HPDE6-E6E7 (cell line): Measurements from ENCODE around the gene L1TD1.
"Not testable (repeated sequence)": the region's sequence is repeated elsewhere in the genome, so short reads cannot be mapped to it uniquely, and the experiment has no call there.

Source experiments
- DNase-seq: peaks from one replicate; pipeline ENCODE4 v3.0.0; 2011; ENCODE audit warnings: missing footprints; ENCODE audit errors: extremely low spot score

L1TD1 gene

GRCh38 chr1:62237950-62238374 is 43.3 kb downstream of the L1TD1 start:
- DNase-seq: no peak

DNA sequence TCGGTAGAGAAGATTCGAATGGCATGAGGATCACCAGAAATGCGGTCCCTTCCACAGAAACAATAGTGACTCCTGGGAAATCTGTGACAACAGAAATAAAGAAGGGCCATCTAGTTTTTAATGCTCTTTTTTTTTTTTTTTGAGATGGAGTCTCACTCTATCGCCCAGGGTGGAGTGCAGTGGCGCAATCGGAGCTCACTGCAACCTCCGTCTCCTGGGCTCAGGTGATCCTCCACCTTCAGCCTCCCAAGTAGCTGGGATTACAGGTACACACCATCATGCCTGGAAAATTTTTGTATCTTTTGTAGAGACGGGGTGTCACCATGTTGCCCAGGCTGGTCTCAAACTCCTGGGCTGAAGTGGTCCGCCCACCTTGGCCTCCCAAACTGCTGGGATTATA is 43.9 kb downstream of the L1TD1 start:
- DNase-seq: no peak

GRCh38 chr1:62239652-62240403 is 45.2 kb downstream of the L1TD1 start:
- not testable (repeated sequence) for DNase-seq

DNA sequence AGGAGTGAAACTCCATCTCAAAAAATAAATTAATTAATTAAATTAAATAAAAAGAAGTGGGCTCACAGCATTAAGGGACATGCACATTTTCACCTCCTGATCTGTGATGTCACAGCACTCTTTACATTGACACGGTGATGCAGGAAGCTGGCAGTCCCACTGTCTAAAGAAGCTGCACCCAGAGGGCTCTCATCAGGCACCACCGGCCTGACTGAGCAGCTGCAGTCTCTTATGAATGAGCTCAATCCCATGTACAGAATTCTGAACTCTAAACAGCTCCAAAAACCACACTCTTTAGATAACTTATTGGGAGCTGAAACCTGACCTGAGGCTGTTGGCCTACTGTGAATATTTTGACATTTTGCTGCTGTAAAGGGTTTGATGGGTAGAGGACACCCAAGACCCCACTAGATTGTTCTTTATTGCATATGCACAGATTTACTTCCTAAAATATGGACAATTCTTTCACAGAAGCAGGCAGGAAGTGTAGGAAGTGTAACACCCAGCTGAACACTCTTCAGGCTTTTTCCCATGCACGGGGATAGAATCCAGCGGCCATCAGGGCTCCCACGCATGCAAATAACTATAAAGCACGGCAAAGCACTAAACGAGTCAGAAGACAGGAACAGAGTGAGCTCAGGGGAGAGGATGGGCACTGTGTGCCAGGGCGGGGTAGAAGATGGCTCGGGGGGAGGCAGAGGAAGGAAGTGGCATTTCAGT is 46.2 kb downstream of the L1TD1 start:
- DNase-seq: no peak

GRCh38 chr1:62241371-62242131 is 46.9 kb downstream of the L1TD1 start:
- DNase-seq: no peak

DNA sequence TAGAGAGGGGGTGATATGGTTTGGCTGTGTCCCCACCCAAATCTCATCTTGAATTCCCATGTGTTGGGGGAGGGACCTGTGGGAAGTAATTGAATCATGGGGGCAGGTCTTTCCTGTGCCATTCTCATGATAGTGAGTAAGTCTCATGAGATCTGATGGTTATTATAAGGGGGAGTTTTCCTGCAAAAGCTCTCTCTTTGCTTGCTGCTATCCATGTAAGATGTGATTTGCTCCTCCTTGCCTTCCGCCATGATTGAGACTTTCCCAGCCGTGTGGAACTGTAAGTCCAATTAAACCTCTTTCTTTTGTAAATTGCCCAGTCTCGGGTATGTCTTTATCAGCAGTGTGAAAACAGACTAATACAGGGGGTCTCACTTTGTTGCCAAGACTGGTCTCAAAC is 49.7 kb downstream of the L1TD1 start:
- DNase-seq: not testable (repeated sequence)

- DNase-seq: no peak
These were observed 50.6 kb downstream of the L1TD1 start for GRCh38 chr1:62245201-62245600.

- no peak for DNase-seq
These were observed 52.9 kb downstream of the L1TD1 start for GRCh38 chr1:62247391-62248168.

DNA sequence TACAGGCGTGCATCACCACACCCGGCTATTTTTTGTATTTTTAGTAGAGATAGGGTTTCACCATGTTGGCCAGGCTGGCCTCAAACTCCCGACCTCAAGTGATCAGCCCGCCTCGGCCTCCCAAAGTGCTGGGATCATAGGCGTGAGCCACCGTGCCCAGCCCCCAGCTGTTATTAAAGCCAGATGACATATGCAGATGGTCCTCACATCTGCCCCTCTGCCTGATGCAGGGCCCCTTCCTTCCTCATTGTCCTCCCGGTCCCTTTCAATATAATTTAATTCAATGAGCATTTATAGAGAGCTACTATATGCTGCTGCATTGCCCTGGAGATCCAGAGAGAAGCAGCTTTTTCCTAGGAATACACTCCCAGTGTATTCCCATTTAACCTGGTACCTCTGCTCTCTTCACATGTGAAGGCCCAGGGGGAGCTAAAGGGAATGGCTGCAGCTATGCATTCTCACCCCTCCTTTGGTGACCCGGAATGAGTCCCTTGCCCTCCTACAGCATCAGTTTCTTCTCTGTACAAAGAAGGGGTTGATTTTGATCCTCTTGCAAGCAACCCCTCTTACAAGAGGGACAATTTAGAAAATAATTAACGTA is 55.6 kb downstream of the L1TD1 start:
- no peak for DNase-seq

DNA sequence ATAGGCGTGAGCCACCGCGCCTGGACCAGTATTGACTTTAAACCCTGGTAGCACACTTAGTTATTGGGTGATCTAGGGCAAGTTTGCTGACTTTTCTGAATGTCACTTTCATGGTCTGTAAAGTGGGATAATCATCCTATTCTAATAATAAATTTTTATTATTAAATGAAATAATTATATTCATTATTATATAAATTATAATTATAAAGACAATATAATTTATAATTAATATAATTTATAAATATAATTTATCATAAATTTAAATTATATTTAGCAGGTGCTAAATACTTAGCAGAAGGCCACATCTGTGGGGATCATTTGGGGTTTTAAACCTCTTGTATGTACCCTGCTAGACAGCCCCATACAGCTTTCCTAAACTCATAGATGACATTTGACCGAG is 64.9 kb downstream of the L1TD1 start:
- no peak for DNase-seq

DNA sequence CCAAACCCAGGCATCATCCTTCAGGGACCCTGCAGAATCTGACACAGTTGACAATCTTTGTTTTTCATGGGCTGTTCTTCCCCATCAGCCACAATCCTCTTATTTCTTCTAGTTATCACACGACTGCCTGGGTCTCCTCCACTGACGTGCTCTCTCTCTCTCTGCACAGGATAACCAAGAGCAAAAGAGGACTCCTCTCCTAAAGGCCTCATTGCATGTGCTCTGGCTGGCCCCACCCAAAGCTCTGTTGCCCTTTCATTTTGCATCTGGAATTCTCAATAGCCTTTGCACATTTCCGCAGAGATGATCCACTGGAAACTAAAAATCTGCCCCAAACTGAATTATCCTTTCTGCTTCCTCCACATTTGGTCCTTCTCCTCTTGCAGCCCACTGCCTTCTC is 66.0 kb downstream of the L1TD1 start:
- no peak for DNase-seq
